Measurements from ENCODE around the gene ZIC5.

Gene ZIC5

DNA sequence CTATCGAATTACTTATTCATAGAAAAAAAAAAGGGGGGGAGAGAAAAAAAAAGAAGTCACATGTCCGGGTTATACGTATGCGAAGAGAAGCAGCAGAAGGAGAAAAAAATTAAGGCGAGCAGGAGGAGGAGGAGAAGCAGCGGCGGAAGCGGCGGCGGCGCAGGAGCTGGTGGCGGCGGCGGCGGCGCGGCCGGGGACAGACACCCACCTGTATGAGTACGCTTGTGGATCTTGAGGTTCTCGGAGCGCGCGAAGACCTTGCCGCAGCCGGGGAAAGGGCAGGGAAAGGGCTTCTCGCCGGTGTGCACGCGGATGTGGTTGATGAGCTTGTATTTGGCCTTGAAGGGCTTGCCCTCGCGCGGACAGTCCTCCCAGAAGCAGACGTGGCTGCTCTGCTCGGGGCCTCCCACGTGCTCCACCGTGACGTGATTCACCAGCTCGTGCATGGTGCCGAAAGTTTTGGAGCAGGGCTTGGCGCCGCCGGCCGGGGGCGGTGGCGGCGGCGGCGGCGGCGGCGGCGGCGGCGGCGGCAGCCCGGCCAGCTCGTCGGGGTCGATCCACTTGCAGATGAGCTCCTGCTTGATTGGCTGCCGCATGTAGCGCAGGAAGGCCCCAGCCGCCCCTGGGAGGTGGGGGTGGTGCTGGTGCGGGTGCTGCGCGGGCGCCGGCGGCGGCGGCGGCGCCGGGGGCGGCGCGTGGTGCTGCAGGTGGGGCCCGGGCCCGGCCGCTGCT is 1.5 kb downstream of the ZIC5 start:
- H3K27me3 ChIP-seq (replicated peaks; ENCODE audit: control insufficient read depth, insufficient read depth, low read length): peaks cover 7% of the 10 kb centered on the region
- DNase-seq (ENCODE audit: extremely low read depth, insufficient read length): no peak
- no peaks in the 10 kb centered on the region for H3K36me3 ChIP-seq (ENCODE audit: control insufficient read depth, insufficient read depth, low read length)
- H3K4me3 ChIP-seq (replicated peaks; ENCODE audit: low read depth, low read length): peak overlapping the region; percentile 37; the same call in 1 of the 2 replicates
- TF ChIP-seq, protein P1, sequence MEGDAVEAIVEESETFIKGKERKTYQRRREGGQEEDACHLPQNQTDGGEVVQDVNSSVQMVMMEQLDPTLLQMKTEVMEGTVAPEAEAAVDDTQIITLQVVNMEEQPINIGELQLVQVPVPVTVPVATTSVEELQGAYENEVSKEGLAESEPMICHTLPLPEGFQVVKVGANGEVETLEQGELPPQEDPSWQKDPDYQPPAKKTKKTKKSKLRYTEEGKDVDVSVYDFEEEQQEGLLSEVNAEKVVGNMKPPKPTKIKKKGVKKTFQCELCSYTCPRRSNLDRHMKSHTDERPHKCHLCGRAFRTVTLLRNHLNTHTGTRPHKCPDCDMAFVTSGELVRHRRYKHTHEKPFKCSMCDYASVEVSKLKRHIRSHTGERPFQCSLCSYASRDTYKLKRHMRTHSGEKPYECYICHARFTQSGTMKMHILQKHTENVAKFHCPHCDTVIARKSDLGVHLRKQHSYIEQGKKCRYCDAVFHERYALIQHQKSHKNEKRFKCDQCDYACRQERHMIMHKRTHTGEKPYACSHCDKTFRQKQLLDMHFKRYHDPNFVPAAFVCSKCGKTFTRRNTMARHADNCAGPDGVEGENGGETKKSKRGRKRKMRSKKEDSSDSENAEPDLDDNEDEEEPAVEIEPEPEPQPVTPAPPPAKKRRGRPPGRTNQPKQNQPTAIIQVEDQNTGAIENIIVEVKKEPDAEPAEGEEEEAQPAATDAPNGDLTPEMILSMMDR (IDR thresholded peaks at IDR 0.05; ENCODE audit: insufficient read depth, low read length, poor library complexity, severe bottlenecking): no peak

DNA sequence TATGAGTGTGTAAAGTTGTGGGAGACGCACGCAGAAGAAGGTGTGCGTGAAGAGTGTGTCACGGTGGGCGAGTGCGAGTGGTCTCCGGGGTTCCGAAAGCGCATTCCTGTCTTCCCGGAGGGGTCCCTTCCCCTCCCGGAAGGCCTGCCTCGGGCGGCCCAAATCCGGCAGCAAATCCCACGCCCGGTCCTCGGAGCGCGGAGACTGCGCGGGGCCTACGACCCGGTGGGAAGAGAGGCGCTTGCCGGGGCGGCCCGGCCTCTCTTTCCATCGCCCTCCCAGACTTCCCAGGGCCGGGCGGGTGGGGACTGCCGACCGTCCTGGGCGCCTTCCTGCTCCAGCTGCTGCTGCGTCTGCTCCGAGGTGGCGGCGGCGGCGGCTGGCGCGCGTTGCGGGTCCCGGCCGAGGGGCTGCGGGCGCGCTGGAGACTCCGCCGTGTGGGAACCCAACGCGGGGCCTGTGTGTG is 2.1 kb downstream of the ZIC5 start:
- Histone ChIP-seq H3K36me3 (ENCODE audit: control insufficient read depth, insufficient read depth, low read length) (no peaks in the 10 kb centered on the region), H3K4me3 (replicated peaks; ENCODE audit: low read depth, low read length) (no peak overlapping the region), H3K27me3 (replicated peaks; ENCODE audit: control insufficient read depth, insufficient read depth, low read length) (peaks cover 5% of the 10 kb centered on the region; the same call in 1 of the 2 replicates)
- TF ChIP-seq, protein P1 (IDR thresholded peaks at IDR 0.05; ENCODE audit: insufficient read depth, low read length, poor library complexity, severe bottlenecking): no peak
- DNase-seq (ENCODE audit: extremely low read depth, insufficient read length): no peak

DNA sequence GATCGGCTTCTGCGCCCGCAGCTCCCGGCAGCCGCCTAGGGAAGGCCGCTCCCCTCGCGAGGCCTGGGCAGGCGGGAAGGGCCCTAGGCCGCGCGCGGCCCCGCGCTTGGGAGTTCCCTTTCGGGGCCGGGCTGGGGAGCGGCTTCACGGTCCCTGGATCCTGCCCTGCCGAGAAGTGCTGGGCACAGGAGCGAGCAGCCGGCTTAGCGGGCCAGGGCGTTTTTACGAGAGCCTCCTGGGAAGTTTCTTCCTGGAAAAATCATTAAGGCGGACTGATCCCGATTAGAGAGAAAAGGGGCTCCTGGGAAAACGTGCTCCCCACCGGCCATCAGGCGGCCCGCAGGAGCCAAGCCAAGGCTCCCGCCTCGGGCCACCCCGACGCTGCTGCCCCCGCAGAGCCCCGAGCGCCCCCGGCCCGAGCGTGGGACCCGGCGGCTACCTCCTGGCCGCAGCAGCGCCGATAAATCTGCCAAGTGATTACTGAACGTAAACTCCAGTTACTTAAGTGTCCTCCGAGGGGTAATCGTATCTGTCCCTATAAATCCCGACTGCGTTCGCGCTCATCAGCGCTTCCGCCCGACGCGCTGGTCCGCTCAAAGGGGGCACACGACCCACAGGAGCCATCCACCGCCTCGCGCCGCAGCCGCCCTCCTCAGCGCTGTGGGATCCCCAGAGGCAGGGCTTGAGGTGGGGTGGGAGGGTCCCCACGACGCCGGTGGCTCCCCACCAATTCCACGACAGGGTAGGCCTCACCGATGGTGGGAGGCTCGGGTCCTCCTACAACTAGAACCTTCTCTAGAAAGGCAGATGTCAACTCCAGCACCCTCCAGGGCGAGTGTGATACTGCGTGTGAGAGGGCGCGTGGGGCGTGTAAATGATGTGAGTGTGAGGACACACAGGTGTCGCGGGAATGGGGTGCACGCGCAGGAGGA is 2.8 kb downstream of the ZIC5 start:
- Histone ChIP-seq H3K4me3 (replicated peaks; ENCODE audit: low read depth, low read length) (no peak overlapping the region), H3K36me3 (ENCODE audit: control insufficient read depth, insufficient read depth, low read length) (no peaks in the 10 kb centered on the region), H3K27me3 (replicated peaks; ENCODE audit: control insufficient read depth, insufficient read depth, low read length) (peaks cover 5% of the 10 kb centered on the region; the same call in 1 of the 2 replicates)
- TF ChIP-seq, protein P1 (IDR thresholded peaks at IDR 0.05; ENCODE audit: insufficient read depth, low read length, poor library complexity, severe bottlenecking): no peak
- no peak for DNase-seq (ENCODE audit: extremely low read depth, insufficient read length)

DNA sequence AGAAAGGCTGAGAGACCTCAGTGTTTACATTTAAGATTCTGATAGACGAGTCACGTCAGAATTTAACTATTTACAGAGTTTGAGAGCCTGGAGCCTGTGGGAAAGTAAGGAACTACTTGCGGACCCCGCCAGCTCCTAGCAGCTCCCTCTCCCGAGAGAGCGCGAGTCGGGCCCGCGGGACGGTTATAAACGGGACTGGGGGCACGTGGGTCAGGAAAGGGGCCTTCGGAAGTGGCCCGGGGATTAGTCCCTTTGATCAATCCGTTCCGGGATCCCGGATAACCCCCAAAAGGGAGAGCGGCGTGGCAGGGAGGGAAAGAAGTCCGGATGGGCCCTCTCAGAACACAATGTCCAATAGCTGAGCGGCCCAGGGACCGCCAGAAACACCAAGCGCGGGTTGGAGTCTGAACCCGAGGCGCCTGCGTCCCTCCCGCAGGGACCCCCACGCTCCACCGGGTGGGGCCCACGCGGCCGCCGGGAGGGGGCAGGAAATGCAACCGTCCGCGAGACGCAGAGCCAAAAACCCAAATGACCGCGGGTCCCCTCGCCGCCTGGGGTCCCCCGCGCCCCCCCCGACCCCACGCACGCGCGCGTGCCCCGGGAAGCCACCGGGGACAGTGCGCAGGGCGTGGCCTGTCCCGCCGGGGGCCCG is 3.6 kb downstream of the ZIC5 start:
- no peak for DNase-seq (ENCODE audit: extremely low read depth, insufficient read length)
- Histone ChIP-seq H3K4me3 (replicated peaks; ENCODE audit: low read depth, low read length) (no peak overlapping the region), H3K27me3 (replicated peaks; ENCODE audit: control insufficient read depth, insufficient read depth, low read length) (peaks cover 5% of the 10 kb centered on the region; the same call in 1 of the 2 replicates), H3K36me3 (ENCODE audit: control insufficient read depth, insufficient read depth, low read length) (no peaks in the 10 kb centered on the region)
- TF ChIP-seq, protein P1 (IDR thresholded peaks at IDR 0.05; ENCODE audit: insufficient read depth, low read length, poor library complexity, severe bottlenecking): no peak

DNA sequence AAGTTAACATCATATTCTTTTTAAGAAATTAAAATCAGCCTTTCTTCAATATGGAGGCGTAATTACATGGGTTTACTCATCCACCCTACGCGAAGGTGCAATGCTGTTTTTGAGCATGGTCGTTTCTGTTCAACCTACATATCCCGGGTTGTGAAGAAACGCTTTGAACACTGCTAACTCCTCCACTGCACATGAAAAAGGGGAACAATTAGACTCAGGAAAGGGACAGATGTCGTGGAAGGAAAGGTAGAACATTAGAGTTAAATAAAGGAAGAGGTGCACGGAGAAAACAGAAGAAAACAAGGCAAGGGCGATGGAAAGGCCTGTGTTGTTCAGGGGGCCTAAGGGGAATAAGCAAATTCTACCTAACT is 4.1 kb downstream of the ZIC5 start:
- no peaks in the 10 kb centered on the region for H3K36me3 ChIP-seq (ENCODE audit: control insufficient read depth, insufficient read depth, low read length)
- TF ChIP-seq, protein P1 (IDR thresholded peaks at IDR 0.05; ENCODE audit: insufficient read depth, low read length, poor library complexity, severe bottlenecking): no peak
- DNase-seq (ENCODE audit: extremely low read depth, insufficient read length): no peak
- H3K4me3 ChIP-seq (replicated peaks; ENCODE audit: low read depth, low read length): no peak overlapping the region
- H3K27me3 ChIP-seq (replicated peaks; ENCODE audit: control insufficient read depth, insufficient read depth, low read length): peaks cover 5% of the 10 kb centered on the region; the same call in 1 of the 2 replicates

Measured in GM06990 (cell line).